SIG-M5 treated with dmso at 0.1 percent for 504 hours (cell line): ENCODE data around the gene MBOAT2.
"Not testable (repeated sequence)": the region's sequence is repeated elsewhere in the genome, so short reads cannot be mapped to it uniquely, and the experiment has no call there.

ENCODE experiments used
- DNase-seq: peaks from one replicate; lab custom pipeline; 2025; ENCODE audit not compliant: unreplicated experiment; lab: John Stamatoyannopoulos, UW

The MBOAT2 gene

DNA sequence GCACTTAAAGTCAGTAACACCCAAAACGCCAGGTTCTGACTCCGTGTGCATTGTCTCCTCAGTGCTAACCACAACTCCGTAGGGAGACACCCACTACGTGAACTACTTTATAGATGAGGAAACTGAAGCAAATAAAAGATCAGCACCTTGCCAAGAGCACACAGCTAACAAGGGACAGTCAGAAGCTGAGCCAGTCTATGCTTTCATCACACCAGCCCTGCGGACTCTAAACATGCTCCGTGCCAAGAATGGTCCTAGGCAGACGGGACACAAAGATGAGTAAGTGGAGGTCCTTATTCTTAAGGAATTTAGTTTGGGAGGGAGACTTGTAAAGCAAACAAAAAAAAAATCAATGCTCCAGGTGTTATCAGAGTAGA, 9.6 kb downstream of the MBOAT2 start:
- no peak for DNase-seq

- no peak for DNase-seq
Observed at GRCh38 chr2:8993196-8993901, 10.1 kb downstream of the MBOAT2 start.

- no peak for DNase-seq
Observed at GRCh38 chr2:8992643-8993042, 10.8 kb downstream of the MBOAT2 start.

DNA sequence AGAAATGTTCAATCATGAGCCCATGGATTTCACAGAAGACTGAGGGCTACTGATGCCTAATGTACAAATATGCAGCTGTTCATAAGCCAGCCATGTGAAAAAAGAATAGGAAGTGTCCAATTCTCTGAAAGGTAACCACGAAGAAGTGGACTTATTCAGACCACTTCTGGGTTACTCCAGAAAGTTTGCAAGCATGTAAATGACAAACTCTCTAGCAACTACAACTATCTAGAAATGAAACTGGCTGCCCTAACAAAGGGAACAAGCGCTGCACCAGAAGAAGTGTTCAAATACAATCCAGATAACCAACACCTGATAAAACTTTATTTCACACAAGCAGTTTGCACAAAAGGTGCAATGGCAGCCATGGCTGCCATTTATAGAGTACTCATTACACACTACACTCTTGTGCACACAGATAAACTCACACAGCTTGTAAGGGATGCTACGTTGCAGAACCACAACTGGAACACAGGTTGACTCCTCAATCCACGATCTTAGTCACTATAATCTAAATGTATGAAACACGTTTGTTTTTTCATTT, 13.9 kb downstream of the MBOAT2 start:
- DNase-seq = no peak

- DNase-seq = no peak
Observed at GRCh38 chr2:8987410-8987809, 16.1 kb downstream of the MBOAT2 start.

- peak; percentile 14 for DNase-seq
Observed at GRCh38 chr2:8986327-8986976, 17.0 kb downstream of the MBOAT2 start.

GRCh38 chr2:8985561-8986326, 17.7 kb downstream of the MBOAT2 start:
- no peak for DNase-seq

DNA sequence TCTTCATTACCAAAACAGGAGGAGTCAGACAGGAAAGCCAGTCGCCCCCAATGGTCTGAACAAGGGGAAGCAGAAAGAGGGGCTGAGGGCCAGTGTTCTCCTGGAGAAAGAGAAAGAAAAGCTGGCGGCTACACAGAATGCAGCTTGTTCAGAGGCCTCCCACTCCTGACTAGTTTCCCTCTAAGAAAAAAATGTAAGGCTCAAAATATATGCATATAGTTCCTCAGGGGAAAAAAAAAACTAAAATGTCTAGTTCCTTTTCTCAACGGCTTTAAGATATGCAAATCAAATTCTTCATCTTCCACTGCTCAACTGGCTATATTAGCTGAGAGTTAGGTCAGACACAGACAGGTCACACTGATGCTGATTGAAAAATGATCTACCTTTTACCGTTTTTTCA, 18.6 kb downstream of the MBOAT2 start:
- DNase-seq = no peak

GRCh38 chr2:8984157-8984556, 19.3 kb downstream of the MBOAT2 start:
- no peak for DNase-seq

GRCh38 chr2:8983571-8983970, 19.9 kb downstream of the MBOAT2 start:
- DNase-seq = no peak

DNA sequence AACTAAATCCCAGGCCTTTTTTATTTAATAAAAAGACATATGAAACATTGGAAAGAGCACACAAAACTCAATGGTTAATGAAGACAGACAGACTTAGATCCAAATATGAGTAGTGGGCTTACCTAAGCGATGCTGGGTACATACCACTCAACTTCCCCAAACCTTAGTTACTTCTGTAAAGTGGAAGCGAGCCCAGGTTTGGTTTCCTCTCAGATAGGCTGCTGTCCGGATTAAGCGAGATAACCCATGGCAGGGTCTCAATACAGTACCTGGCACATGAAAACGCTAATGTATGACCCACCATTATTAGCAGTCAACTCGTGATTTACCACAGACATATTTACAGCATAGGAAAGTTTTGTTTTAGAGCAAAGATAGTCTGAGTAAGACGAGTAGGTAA, 21.6 kb downstream of the MBOAT2 start:
- no peak for DNase-seq

- DNase-seq = no peak
Observed at GRCh38 chr2:8980096-8980495, 23.4 kb downstream of the MBOAT2 start.

DNA sequence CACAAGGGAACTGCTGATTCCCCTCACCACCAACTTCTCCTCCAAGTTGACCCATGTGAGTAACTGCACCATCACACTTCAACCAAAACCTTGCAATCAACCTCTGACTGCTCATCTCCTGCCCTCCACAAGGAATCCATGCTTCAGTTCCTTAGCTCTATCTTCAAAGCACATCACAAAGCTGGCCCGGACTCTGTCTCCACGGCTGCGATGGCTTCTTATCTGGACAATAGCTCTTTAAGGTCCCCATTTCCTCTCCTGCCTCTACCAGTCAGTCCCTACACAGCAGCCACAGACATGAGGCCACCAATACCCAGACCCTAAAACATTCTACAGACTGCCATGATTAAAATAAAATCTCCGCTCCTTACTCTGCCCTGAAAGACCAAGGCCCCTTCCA, 25.7 kb downstream of the MBOAT2 start:
- DNase-seq = no peak

GRCh38 chr2:8976442-8977259, 26.8 kb downstream of the MBOAT2 start:
- DNase-seq = no peak

DNA sequence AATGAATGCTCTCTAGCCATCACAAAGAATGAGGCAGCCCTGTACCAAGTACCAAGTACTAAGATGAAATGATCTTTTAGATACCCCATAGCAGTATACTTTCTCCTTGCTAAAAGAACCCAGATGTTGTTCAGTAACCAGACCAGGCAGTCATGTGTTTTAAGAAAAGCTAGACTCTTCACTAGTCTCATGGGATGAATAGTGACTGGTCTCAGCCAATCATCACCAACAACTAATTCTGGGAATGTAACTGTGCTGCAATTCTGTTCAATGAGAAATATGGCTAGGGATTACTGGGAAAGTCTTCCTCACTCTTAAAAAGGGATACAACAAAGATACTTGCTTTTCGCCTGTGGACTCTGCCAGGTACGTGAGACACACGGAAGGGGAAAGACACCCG, 29.5 kb downstream of the MBOAT2 start:
- DNase-seq = no peak

DNA sequence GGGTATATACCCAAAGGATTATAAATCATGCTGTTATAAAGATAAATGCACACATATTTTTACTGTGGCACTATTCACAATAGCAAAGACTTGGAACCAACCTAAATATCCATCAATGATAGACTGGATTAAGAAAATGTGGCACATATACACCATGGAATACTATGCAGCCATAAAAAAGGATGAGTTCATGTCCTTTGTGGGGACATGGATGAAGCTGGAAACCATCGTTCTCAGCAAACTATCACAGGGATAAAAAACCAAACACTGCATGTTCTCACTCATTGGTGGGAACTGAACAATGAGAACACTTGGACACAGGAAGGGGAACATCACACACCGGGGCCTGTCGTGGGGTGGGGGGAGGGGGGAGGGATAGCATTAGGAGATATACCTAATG, 30.5 kb downstream of the MBOAT2 start:
- not testable (repeated sequence) for DNase-seq

DNA sequence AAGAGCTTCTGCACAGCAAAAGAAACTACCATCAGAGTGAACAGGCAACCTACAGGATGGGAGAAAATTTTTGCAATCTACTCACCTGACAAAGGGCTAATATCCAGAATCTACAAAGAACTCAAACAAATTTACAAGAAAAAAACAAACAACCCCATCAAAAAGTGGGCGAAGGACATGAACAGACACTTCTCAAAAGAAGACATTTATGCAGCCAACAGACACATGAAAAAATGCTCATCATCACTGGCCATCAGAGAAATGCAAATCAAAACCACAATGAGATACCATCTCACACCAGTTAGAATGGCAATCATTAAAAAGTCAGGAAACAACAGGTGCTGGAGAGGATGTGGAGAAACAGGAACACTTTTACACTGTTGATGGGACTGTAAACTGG, 30.9 kb downstream of the MBOAT2 start:
- DNase-seq = not testable (repeated sequence)

DNA sequence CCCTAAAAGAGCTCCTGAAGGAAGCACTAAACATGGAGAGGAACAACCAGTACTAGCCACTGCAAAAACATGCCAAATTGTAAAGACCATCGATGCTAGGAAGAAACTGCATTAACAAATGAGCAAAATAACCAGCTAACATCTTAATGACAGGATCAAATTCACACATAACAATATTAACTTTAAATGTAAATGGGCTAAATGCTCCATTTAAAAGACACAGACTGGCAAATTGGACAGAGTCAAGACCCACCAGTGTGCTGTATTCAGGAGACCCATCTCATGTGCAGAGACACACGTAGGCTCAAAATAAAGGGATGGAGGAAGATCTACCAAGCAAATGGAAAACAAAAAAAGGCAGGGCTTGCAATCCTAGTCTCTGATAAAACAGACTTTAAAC, 34.1 kb downstream of the MBOAT2 start:
- DNase-seq = not testable (repeated sequence)

DNA sequence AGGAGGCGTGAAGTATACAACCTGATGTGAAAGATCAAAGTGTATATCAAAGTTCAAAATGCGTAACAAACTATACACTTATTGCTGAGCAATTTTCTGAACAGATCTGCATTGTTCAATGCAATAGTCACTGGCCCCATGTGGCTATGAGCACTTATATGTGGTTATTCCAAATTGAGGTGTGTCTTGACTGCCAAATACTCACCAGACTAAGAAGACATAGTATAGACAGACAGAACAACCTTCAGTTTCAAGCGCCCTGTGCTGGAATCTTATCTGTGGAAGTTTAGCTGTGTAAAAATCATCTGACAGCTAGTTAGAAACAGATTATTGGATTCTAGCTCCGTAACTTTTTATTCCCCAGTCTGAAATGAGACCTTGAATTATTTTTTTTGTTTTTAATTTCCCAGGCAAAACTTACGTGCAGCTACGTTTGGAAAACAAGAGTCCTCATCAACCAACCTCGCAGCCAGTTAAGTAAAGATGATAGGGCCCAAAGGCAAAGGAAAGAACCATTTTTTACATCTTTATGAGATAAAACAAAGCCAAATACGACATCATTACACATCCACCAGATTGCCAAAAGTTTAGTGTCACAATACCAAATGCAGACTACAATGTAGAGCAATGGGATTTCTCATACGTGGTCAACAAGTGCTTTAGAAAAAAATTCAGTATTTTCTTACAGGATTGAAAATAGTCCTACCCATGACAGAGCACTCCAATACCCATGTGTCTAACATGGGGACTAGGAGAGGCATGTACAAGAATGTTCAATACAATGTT, 37.2 kb downstream of the MBOAT2 start:
- DNase-seq = no peak
